ENCODE measurements around the gene FAM90A26.
"Not testable (repeated sequence)": the region's sequence is repeated elsewhere in the genome, so short reads cannot be mapped to it uniquely, and the experiment has no call there.

Gene FAM90A26, protein sequence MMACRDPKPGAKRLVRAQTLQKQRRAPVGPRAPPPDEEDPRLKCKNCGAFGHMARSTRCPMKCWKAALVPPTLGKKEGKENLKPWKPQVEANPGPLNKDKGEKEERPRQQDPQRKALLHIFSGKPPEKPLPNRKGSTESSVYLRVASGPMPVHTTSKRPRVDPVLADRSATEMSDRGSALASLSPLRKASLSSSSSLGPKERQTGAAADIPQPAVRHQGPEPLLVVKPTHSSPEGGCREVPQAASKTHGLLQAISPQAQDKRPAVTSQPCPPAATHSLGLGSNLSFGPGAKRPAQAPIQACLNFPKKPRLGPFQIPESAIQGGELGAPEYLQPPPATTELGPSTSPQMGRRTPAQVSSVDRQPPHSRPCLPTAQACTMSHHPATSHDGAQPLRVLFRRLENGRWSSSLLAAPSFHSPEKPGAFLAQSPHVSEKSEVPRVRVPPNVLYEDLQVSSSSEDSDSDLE

GRCh38 chr4:9169791-9170459 is at the start of gene FAM90A26:
Gene FAM90A26, plus strand, starts transcription at chr4:9170409. Its CDS starts 2,764 bp downstream, at chr4:9173173.
- DNase-seq: not testable (repeated sequence)

DNA sequence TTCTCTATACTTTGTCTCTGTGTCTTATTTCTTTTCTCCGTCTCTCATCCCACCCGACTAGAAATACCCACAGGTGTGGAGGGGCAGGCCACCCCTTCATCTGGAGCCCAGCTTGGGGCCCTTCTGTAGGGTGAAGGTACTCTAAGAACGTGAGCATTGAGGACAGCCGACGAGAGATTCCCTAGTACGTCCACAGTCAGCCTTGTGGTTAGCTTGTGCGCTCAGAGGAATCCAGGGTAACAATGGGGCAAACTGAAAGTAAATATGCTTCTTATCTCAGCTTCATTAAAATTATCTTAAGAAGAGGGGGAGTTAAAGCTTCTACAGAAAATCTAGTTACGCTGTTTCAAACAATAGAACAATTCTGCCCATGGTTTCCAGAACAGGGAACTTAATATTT is 47.5 kb upstream of the FAM90A26 start:
- not testable (repeated sequence) for DNase-seq

- peak; percentile 7 to 24 for DNase-seq
Measured at GRCh38 chr4:9123572-9124007, 46.6 kb upstream of the FAM90A26 start.

GRCh38 chr4:9125601-9126161 is 44.5 kb upstream of the FAM90A26 start:
- not testable (repeated sequence) for DNase-seq

GRCh38 chr4:9131420-9131819 is 38.8 kb upstream of the FAM90A26 start:
- DNase-seq: not testable (repeated sequence)

- not testable (repeated sequence) for DNase-seq
Measured at GRCh38 chr4:9132849-9133248, 37.4 kb upstream of the FAM90A26 start.

DNA sequence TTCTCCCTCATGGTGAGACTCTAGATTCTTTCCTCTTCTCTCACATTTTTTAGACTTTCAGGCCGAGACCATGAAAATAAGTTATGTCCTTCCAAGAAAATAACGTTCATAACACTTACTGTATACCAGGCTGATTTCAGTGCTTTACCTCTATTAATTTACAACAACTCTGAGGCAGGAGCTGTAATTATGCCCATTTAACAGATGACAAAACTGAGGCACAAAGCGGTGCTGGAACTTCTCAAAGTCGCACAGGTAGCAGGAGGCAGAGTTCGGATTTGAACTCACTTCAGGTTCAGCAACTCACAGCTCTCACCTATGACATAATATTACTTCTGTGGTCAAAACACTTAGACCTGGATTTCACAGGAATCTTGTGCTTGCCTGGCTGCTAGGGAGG is 36.2 kb upstream of the FAM90A26 start:
- not testable (repeated sequence) for DNase-seq

DNA sequence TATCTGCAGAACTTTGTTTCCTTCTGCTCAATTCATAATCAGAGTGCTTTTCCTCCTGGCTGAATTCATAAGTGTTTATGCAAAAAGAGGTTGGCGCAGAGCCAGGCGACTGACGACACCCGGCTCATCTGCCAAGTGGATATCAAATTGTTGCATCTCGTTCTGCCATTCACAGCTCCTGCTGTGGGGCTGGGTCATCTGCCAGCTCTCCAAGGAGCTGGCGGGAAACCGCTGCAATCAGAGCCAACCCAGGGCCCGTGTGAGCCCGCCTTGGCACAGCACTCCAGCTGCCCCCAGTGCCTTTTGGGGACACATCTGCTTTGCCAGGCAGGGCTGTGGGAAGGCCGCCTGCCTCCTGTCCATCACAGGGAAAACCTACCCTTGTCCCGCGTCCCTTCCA is 35.7 kb upstream of the FAM90A26 start:
- DNase-seq: not testable (repeated sequence)

GRCh38 chr4:9141050-9141449 is 29.2 kb upstream of the FAM90A26 start:
- not testable (repeated sequence) for DNase-seq

DNA sequence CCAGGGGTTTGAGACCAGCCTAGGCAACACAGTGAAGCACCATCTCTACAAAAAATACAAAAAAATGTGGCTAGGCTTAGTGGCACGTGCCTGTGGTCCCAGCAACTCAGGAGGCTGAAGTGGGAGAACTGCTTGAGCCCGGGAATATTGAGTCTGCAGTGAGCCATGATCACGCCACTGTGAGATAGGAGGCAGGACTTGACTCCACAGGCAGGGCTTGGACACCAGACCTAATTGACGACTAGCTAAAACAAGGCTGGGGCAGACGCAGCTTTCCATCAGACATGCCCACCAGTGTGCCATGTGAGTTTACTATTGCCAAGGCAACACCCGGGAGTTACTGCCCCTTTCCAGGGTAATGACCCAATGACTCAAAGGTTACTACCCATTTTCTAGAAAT is 27.4 kb upstream of the FAM90A26 start:
- not testable (repeated sequence) for DNase-seq

DNA sequence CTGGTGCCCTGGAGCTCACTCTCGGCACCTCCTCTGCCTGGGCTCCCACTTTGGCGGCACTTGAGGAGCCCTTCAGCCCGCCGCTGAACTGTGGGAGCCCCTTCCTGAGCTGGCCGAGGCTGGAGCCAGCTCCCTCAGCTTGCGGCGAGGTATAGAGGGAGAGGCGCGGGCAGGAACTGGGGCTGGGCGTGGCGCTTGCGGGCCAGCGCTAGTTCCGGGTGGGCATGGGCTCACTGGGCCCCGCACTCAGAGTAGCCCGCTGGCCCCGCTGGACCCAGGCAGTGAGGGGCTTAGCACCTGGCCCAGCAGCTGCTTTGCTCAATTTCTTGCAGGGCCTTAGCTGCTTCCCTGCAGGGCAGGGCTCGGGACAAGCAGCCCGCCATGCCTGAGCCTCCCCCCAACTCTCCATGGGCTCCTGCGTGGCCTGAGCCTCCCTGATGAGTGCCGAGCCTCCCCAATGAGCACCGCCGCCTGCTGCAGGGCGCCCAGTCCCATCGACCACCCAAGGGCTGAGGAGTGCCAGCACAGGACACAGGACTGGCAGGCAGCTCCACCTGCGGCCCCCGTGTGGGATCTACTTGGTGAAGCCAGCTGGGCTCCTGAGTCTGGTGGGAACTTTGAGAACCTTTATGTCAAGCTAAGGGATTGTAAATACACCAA is 26.7 kb upstream of the FAM90A26 start:
- no peak for DNase-seq

- DNase-seq: no peak
Measured at GRCh38 chr4:9146967-9147366, 23.2 kb upstream of the FAM90A26 start.

DNA sequence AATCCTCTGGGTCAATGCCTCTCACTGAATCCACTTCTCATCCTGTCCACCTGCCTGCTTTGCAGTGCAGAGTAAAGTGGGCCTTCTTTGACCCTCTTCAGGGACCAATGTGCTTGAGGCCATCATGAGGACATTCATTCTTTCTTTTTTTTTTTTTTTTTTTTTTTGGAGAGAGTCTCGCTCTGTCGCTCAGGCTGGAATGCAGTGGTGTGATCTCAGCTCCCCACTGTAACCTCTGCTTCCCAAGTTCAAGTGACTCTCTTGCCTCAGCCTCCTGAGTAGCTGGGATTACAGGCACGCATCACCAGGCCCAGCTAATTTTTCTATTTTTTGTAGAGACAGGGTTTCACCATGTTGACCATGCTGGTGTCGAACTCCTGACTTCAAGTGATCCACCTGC is 22.8 kb upstream of the FAM90A26 start:
- not testable (repeated sequence) for DNase-seq

GRCh38 chr4:9148611-9149409 is 21.4 kb upstream of the FAM90A26 start:
- DNase-seq: not testable (repeated sequence)

GRCh38 chr4:9151809-9152179 is 18.4 kb upstream of the FAM90A26 start:
- DNase-seq: not testable (repeated sequence)

DNA sequence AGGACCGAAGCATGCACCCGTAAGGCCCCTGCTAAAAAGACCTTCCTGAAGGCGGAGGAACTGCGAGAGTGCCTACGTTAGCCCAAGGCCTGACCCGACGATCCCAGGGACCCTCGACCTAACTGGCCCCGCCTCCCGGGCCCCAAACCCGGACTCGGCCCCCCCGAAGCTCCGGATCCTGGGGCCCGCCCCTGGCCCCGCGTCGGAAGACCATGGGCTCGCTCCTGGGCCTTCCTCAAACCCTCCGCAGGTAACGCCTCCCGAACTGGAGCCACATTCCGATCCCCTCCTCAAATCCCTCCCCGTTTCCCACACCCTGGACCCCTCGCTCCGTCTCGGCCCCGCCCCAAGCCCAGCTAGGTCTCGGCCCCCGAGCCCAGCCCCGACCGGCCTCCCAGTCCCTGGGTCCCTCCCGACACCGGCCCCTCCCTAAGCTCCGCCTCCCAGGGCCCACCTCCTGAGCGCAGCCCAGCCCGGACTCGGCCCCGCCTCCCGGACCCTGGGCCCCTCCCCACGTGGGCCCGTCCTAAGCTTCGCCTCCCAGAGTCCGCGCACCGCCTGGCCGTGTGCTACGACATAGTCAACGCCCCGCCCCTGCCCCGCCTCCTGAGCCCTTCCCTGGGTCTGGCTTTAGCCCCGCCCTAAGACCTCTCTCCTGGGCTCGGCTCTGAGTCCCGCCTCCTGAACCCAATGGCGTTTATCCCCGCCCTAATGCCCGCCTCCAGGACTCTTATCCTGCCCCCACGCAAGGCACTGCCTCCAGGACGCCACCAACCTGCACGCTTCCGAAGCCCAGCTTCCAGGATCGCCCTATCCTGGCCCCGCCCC is 17.8 kb upstream of the FAM90A26 start:
- DNase-seq: peak; percentile 94 to 96

DNA sequence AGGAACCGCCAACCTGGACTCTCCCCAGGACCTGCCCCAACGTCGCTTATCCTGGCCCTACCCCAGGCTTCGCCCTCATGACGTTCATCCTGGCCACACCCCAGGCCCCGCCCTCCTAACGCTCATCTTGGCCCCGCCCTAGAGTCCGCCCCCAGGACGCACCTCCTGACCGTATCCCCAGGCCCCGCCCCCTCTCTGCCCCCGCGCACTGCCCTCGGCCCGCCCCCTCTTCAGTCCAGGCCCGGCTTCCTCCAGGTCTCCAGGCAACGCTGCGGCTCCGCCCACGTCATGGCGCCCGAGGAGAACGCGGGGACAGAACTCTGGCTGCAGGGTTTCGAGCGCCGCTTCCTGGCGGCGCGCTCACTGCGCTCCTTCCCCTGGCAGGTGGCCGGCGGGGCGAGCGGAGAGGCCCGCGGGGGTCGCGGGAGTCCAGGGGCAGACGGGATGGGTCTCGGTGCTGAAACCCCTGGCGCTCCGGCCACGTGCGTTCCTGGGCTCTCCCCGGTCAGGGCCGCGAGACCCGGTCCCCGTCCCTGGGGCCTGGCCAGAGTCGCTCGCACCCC is 17.1 kb upstream of the FAM90A26 start:
- peak; percentile 97 for DNase-seq

DNA sequence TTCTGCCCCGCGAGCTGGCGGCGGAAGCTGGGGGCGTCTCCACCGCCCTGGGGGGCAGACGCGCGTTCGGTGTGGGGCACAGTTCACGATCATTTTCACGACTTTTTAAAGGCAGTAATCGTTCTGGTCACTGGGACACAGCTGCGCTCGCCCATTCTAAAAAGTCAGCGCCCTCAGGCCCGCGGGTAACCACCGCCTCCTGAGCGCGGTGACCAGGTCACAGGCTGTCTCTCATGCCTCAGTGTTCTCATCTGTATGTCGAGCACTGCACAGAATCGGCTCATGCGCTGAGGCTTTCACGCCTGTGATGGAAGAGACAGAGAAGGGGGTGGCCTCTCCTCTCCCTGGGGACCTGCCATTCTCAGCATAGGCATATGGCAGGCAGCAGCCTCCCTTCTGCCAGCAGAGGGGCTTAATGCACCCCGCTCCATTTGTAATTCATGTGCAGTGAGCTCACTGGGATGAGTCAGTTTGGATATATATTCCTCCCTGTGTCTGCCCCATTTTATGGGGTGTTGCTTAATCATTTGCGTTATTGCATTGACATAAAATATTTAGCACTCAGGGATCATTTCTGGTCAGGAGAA is 16.5 kb upstream of the FAM90A26 start:
- not testable (repeated sequence) for DNase-seq

DNA sequence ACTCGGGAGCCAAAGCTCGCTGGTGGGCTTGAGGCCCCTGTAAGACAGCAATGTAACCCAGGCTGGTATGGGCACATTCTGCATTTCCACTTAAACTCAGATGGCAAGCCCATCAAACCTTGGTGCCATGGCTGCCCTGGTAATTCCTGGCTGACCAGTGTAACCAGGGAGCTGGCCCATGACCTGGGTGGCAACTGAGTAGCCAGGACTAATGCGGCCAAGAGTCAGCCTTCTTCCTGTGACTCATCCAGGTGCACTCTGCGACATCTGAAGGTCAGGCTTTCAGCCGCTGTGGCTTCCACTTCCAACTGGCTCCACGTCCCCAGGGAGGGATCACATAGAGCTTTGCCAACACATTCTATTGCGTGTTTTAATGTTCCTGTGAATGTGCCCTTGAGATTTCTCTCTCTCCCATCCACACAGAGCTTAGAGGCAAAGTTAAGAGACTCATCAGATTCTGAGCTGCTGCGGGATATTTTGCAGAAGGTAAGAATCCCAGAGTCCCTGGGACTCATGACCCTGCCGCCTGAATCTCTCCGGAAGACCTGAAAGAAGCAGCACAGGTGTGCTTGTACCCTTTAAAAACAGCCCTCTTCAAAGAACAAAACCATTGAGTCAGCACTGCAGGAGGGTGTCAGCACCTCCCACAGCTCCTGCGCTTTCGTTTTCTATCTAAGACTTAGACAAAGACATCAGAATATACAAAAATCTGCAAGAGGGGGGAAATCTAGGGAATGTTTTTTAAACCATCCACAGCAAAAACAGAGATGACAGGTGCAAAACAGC is 14.9 kb upstream of the FAM90A26 start:
- DNase-seq: not testable (repeated sequence)

DNA sequence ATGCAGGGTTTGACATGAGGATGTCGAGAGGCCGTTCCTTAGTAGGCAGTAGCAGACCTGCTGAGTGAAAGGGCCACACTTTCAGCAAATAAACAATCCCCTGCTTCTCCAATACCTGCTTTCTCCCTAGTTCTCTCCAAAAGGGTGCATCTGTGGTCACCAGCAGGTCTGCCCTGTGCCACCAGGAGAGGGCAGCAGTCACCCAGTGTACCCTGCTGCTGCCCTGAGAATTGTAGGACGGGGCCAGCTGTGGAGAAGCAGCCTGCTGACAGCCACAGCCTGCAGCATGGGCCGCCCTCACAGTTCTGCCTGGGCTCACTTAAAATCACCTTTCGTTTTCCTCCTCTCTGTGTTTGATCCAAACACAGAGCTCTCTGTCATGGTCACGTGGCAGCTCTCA is 11.8 kb upstream of the FAM90A26 start:
- peak in 1 of 2 donors; percentile 37 for DNase-seq

All from activated CD4-positive, alpha-beta T cell treated with anti-CD3 and anti-CD28 coated beads for 4 hours (primary cell).